Right ventricle myocardium superior (tissue), 1 donor: ENCODE data around the gene RGL1. TPM values are rescaled to one million over a fixed set of nuclear protein-coding genes. Genes with fewer than 3 reads are reported as not detected.
A peak's percentile ranks its signal among the peaks of the same experiment; 100 is the strongest.

Experiments
- ATAC-seq: fragments of 200-7000 bp; cut with Tn5 transposase; one replicate; pipeline ENCODE4 v1.9.1; 2020; ENCODE audit warnings: mild to moderate bottlenecking; ENCODE audit not compliant: poor library complexity
- DNase-seq: peaks from one replicate; pipeline ENCODE4 v3.0.0-alpha.2; 2020
- intact Hi-C: fragments of 100-400 bp; cut with DNase I; formaldehyde crosslinking; loops from one replicate; pipeline ENCODE4 v1.11.2; 2022
- total RNA-seq: library from RNA; stranded (reverse); fragmentation: NEBNext Ultra II Directional; extraction: Animal tissue kit (Norgen Biotek cat#: 25700); gene quantifications from one replicate; pipeline ENCODE4 v1.2.1, GENCODE V29; 2021
- donor health status: DM: no; HTN: yes; CAD: no; lungs with severe emphysema.

RGL1 gene
- total RNA-seq, 1 donor from 2014 or later, result 18.4 TPM

- DNase-seq (no peak), ATAC-seq (no peak)
- intact Hi-C loops, result no loop called here
These were observed 121.0 kb downstream of the RGL1 start for GRCh38 chr1:183925947-183926346.

GRCh38 chr1:183926983-183927382 is 122.1 kb downstream of the RGL1 start:
- ATAC-seq (peak; percentile 11), DNase-seq (no peak)
- intact Hi-C loops, result no loop called here

- ATAC-seq (peak; percentile 4), DNase-seq (no peak)
- intact Hi-C loops, result loop anchor here (10.0 kb wide), 1 partner anchor 113 kb away; no protein-coding TSS in a partner anchor
These were observed 126.8 kb downstream of the RGL1 start for GRCh38 chr1:183931646-183932271.

- DNase-seq (peak; percentile 92), ATAC-seq (peak; percentile 89)
- intact Hi-C loops, result loop anchor here (10.0 kb wide), 1 partner anchor 112 kb away; no protein-coding TSS in a partner anchor
These were observed 127.5 kb downstream of the RGL1 start for GRCh38 chr1:183932412-183932811.

GRCh38 chr1:183933528-183934179 is 128.7 kb downstream of the RGL1 start:
- intact Hi-C loops, result loop anchor here (10.0 kb wide), 1 partner anchor 111 kb away; no protein-coding TSS in a partner anchor
- DNase-seq (no peak), ATAC-seq (no peak)

- DNase-seq (no peak), ATAC-seq (no peak)
- intact Hi-C loops, result loop anchor here (10.0 kb wide), 1 partner anchor 110 kb away; no protein-coding TSS in a partner anchor
These were observed 129.4 kb downstream of the RGL1 start for GRCh38 chr1:183934314-183934713.

GRCh38 chr1:183936009-183936408 is 131.1 kb downstream of the RGL1 start:
- intact Hi-C loops, result loop anchor here (10.0 kb wide), 1 partner anchor 109 kb away; no protein-coding TSS in a partner anchor
- DNase-seq, result no peak

GRCh38 chr1:183936791-183937190 is 131.9 kb downstream of the RGL1 start:
- ATAC-seq, result no peak
- intact Hi-C loops, result loop anchor here (10.0 kb wide), 1 partner anchor 108 kb away; no protein-coding TSS in a partner anchor
- DNase-seq, result no peak

More at GRCh38 chr1:183936009-183936408, 131.1 kb downstream of the RGL1 start:
- ATAC-seq, result no peak

GRCh38 chr1:183937611-183938010 is 132.7 kb downstream of the RGL1 start:
- ATAC-seq, result no peak

GRCh38 chr1:183941001-183941400 is 136.1 kb downstream of the RGL1 start:
- intact Hi-C loops, result no loop called here
- DNase-seq, result no peak
- no peak for ATAC-seq

More at GRCh38 chr1:183937611-183938010, 132.7 kb downstream of the RGL1 start:
- intact Hi-C loops, result loop anchor here (10.0 kb wide), 1 partner anchor 107 kb away; no protein-coding TSS in a partner anchor
- no peak for DNase-seq

GRCh38 chr1:183942933-183943693 is 138.2 kb downstream of the RGL1 start:
- peak; percentile 26 for ATAC-seq
- intact Hi-C loops, result no loop called here
- DNase-seq, result no peak

- intact Hi-C loops, result no loop called here
These were observed 140.8 kb downstream of the RGL1 start for GRCh38 chr1:183945428-183946319.

GRCh38 chr1:183946320-183946613 is 141.3 kb downstream of the RGL1 start:
- DNase-seq (no peak), ATAC-seq (peak; percentile 49)
- intact Hi-C loops, result no loop called here

More at GRCh38 chr1:183945428-183946319, 140.8 kb downstream of the RGL1 start:
- no peak for DNase-seq
- no peak for ATAC-seq

GRCh38 chr1:183947988-183948387 is 143.1 kb downstream of the RGL1 start:
- intact Hi-C loops, result no loop called here
- ATAC-seq (no peak), DNase-seq (no peak)

- DNase-seq, result no peak
- ATAC-seq, result no peak
- intact Hi-C loops, result no loop called here
These were observed 147.2 kb downstream of the RGL1 start for GRCh38 chr1:183952101-183952500.

- ATAC-seq, result peak; percentile 58
- intact Hi-C loops, result no loop called here
- DNase-seq, result no peak
These were observed 148.1 kb downstream of the RGL1 start for GRCh38 chr1:183953031-183953430.

GRCh38 chr1:183954496-183954895 is 149.6 kb downstream of the RGL1 start:
- DNase-seq (no peak), ATAC-seq (no peak)

GRCh38 chr1:183956559-183957188 is 151.8 kb downstream of the RGL1 start:
- intact Hi-C loops, result no loop called here
- peak; percentile 62 for ATAC-seq
- no peak for DNase-seq

More at GRCh38 chr1:183954496-183954895, 149.6 kb downstream of the RGL1 start:
- intact Hi-C loops, result no loop called here
